Amniotic epithelial cell (primary cell): Measurements from ENCODE around the gene RPL13.

ENCODE experiments used
- DNase-seq: peaks from one replicate; pipeline ENCODE4 v3.0.0-alpha.2; 2010; ENCODE audit warnings: low read depth

Gene RPL13

DNA sequence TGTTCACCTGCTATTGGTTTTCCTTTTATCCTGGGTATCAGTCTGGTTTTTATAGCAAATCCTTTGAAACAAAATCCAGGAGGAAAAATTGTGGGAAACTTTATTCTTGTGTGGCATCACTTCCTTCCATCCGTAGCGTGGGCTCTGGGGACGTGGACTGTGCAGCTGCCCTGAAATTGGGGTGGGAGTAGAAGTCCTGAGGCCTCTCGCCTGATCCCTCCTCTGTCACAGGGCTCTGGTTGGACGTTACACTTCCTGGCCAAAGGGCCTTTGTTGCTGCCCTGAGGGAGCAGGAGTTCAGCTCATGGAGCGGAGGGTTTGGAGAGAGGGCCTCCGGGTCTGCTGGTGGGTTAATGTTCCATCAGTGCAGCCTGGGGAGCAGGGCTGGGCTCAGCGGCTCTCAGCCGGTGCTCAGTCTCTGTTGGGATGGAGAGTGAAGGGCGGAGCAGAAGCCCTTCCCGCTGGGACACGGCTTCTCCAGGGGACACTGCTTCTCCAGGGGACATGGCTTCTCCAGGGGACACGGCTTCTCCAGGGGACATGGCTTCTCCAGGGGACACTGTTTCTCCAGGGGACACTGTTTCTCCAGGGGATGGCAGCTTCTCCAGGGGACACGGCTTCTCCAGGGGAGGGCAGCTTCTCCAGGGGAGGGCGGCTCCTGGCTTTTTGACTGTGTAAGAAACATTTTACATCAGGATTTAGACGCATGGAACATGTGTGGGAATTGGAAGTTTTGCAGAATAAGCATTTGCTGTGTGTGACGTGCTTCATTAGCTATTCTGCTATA lies 15.2 kb upstream of the RPL13 start:
- DNase-seq: no peak

DNA sequence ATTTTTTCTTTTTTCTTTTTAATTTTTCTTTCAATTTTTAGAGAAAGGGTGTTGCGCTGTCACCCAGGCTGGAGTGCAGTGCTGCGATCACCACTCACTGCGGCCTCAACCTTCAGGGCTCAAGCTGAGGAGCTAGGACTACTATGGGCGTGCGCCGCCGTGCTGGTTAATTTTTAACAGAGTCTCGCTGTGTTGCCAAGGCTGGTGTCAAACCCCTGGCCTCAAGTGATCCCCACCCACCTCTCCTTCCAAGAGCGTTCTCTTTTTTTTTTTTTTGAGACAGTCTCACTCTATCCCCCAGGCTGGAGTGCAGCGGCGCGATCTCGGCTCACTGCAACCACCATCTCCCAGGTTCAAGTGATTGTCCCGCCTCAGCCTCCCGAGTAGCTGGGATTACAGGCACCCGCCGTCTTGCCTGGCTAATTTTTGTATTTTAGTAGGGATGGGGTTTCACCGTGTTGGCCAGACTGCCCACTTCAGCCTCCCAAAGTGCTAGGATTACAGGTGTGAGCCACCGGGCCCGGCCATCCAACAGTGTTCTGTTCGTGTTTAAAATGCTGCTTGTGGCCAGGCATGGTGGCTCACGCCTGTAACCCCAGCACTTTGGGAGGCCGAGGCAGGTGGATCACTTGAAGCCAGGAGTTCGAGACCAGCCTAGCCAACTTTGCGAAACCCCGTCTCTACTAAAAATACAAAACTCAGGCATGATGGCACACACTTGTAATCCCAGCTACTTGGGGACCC lies 14.5 kb upstream of the RPL13 start:
- DNase-seq: no peak

DNA sequence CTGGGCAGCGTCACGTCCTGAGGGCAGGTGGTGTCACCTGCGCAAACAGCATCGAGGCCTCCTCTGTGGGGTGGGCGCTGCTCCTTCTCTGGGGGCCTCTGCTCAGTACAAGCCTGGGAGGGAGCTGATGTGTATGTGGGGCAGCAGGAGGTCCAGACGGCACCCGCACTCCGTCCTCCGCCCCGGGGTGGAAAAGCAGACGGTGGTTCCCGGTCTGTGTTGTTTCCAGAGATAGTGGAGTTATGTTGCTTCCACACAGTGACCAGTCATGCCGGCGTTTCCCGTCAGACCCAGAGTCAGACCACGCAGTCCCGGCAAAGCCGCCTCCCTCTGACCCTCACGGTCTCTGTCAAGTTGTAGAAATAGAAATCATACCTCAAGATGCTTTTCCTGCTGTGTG lies 13.7 kb upstream of the RPL13 start:
- DNase-seq: no peak

- no peak for DNase-seq
Observed at GRCh38 chr16:89547291-89547690, 13.2 kb upstream of the RPL13 start.

GRCh38 chr16:89547860-89548259 lies 12.6 kb upstream of the RPL13 start:
- no peak for DNase-seq

- no peak for DNase-seq
Observed at GRCh38 chr16:89548344-89549006, 12.0 kb upstream of the RPL13 start.

GRCh38 chr16:89549007-89549700 lies 11.3 kb upstream of the RPL13 start:
- no peak for DNase-seq

DNA sequence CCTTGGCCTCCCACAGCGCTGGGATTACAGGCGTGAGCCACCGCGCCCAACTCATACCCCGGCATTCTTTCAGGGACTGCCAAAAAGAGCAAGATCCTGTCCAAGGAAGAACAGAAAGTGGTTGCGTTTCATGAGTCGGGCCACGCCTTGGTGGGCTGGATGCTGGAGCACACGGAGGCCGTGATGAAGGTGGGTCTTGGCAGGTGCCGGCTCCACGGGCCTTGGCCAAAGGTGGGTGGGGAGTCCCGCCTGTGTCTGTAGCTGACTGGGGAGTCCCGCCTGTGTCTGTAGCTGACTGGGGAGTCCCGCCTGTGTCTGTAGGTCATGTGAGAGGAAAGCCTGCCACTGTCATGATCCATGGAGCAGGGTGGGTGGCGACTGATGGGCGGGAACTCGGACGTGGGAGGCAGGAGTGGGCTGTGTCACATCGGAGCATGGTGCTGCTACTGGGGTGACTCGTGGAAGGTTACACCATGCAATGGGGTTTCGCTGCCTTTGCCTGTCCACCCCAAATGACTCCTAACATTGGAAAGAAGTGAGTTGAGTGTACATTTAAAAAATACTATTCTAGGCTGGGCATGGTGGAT lies 10.0 kb upstream of the RPL13 start:
- no peak for DNase-seq

DNA sequence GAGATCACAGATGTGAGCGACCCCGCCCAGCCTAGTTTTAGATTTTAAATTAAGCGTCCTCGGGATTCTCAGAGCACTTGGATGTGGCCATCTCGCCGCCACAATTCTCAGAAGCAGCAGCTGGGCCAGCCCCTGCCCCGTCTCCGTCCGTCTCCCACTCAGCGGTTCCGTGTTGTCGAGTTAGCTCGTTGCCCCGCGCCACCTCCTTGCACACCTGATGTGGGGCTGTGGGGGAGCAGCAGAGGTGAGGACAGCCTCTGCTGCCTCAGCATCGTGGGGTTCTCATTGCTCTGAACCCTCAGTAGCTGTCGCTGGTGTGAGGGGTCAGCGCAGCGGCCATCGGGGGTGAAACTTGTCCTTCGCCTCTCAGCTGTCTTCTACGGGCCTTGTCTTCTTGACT lies 8.2 kb upstream of the RPL13 start:
- no peak for DNase-seq

DNA sequence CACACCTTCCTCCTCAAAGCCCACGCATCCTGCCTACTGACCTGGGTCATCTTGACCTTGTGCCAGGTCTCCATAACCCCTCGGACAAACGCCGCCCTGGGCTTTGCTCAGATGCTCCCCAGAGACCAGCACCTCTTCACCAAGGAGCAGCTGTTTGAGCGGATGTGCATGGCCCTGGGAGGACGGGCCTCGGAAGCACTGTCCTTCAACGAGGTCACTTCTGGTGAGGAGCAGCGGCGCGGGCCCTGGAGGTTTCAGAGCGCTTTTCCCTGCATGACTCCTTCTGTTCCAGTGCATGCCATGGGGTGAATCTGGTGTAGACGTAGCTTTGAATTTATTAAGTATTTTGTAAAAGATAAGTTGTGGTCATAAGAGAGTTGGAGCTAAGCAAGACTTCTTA lies 7.6 kb upstream of the RPL13 start:
- DNase-seq: no peak

DNA sequence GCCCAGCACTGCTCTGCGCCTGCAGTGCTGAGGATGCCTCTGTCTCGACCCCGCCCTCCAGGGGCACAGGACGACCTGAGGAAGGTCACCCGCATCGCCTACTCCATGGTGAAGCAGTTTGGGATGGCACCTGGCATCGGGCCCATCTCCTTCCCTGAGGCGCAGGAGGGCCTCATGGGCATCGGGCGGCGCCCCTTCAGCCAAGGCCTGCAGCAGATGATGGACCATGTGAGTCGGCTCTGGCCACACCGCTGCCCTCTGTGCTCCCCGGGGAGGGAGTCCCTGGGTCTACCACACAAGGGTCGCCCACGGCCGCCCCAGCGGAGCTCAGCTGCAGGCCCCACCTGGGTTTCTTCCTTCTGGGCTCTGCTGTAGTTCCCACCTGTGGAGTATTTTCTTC lies 6.7 kb upstream of the RPL13 start:
- DNase-seq: no peak

DNA sequence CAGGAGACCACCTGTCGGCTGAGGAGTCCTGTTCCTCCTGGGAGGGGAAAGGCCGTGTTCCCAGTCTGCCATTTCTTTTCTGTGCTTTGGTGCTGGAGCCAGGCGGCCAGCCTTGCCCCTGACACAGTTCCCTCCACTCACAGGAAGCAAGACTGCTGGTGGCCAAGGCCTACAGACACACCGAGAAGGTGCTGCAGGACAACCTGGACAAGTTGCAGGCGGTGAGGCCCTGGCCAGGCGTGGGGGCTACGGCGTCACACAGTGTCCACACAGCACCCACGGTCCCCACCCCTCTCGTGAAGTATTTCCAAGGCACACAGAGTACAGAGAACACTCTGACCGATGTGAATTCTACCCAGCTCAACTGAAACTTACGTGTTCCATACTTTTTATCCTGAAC lies 6.1 kb upstream of the RPL13 start:
- DNase-seq: no peak

- no peak for DNase-seq
Observed at GRCh38 chr16:89555265-89555664, 5.2 kb upstream of the RPL13 start.

DNA sequence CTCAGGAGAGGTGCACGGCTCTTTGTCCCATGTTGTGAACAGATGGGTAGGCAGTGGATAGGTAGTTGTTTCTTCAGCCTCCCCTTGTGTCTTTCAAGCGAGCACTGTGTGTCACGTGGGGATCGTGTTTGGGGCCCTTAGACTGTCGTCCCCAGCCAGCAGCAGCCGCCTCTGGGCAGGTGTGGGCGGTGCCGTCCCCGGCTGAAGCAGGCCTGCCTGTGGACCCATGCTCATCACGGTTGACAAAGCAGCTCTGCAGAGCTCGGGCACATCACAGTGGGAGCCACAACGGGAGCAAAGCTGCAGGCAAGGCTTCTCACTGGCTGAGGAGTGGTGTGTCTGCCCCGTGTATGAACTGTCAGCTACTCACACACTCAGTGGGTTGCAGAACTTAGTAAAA lies 4.7 kb upstream of the RPL13 start:
- DNase-seq: no peak

DNA sequence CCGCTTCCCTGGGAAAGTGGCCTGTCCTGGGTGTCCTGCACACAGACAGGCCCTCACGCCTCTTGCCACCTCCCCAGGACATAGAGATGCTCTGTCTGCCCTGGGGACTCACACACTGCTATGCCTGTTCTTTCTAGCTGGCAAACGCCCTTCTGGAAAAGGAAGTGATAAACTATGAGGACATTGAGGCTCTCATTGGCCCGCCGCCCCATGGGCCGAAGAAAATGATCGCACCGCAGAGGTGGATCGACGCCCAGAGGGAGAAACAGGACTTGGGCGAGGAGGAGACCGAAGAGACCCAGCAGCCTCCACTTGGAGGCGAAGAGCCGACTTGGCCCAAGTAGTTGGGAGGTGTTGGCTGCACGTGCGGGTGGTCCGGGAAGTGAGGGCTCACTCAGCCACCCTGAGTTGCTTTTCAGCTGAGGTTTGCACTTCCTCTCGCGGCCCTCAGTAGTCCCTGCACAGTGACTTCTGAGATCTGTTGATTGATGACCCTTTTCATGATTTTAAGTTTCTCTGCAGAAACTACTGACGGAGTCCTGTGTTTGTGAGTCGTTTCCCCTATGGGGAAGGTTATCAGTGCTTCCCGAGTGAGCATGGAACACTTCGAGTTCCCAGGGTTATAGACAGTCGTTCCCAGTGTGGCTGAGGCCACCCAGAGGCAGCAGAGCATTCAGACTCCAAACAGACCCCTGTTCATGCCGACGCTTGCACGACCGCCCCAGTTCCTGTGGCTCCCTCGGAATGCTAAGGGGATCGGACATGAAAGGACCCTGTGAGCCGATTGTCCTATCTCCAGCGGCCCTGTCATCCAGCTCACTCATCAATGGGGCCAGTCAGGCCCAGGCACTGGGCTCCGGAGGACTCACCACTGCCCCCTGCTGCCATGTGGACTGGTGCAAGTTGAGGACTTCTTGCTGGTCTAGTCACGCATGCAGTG lies 3.5 kb upstream of the RPL13 start:
- peak; percentile 61 for DNase-seq

DNA sequence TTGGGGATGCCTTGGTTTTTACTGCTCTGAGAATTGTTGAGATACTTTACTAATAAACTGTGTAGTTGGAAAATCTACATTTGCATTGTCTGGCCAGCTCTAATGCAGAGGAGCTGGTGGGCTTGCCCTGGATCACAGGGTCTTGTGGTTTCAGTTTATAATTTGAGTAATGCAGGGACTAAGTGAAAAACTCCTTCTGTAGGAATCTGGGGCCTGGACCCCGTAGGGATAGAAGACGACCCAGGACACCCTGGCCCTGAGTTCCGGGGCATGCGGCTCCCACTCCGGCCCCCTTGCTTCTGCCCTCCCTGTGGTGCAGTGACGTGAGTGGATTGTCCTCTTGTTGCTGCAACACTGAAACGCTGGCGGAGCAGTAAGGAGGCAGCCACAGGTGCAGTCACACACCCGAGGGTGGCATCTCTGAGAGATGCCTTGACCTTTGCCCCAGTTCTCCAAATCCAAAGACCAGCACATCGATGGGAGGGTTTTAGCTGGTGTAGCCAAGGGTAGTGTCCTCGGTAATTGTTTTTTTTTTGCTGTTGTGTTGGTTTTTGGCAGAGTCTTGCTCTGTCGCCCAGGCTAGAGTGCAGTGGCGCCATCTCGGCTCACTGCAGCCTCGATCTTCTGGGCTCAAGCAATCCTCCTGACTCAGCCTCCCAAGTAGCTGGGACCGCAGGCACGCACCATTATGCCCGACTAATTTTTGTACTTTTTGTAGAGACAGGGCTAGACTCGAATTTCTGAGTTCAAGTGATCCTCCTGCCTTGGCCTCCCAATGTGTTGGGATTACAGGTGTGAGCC lies 2.6 kb upstream of the RPL13 start:
- no peak for DNase-seq

DNA sequence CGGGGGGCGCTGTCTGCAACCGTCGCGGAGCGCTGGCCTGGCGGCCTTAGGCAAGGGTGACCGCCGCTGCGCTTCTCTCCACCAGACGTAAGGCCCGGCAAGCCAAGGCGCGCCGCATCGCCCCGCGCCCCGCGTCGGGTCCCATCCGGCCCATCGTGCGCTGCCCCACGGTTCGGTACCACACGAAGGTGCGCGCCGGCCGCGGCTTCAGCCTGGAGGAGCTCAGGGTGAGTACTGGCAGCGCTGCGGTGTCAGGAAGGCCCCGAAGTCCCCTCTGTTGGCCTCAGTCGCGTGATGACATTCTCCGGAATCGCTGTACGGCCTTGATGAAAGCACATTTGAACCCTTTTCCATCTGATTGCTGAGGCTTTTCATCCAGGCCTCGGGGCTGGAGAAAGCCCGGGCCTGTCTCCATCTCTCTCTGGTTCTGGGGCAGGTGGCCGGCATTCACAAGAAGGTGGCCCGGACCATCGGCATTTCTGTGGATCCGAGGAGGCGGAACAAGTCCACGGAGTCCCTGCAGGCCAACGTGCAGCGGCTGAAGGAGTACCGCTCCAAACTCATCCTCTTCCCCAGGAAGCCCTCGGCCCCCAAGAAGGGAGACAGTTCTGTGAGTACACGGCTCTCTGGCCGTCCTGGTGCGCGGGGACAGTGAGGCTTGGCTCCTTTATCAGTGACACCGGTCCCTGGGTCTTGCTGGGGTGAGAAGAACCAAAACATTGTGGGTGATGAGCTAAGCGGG lies 831 bp downstream of the RPL13 start:
- no peak for DNase-seq

- no peak for DNase-seq
Observed at GRCh38 chr16:89561884-89562599, 1.6 kb downstream of the RPL13 start.

- DNase-seq: no peak
Observed at GRCh38 chr16:89562939-89563338, 2.5 kb downstream of the RPL13 start.
